WI38 (cell line): Measurements from ENCODE around the gene SLC38A8.

Source experiments
- H3K4me3 ChIP-seq: 2 replicates; pipeline ENCODE4 v1.5.1; 2011; ENCODE audit warnings: low read depth, mild to moderate bottlenecking, control low read depth, low read length
- TF ChIP-seq, protein P1 (sequence below): IDR thresholded peaks from 2 replicates; pipeline ENCODE4 v1.5.1; 2012; ENCODE audit warnings: low read depth, mild to moderate bottlenecking, control low read depth, low read length

SLC38A8 gene

DNA sequence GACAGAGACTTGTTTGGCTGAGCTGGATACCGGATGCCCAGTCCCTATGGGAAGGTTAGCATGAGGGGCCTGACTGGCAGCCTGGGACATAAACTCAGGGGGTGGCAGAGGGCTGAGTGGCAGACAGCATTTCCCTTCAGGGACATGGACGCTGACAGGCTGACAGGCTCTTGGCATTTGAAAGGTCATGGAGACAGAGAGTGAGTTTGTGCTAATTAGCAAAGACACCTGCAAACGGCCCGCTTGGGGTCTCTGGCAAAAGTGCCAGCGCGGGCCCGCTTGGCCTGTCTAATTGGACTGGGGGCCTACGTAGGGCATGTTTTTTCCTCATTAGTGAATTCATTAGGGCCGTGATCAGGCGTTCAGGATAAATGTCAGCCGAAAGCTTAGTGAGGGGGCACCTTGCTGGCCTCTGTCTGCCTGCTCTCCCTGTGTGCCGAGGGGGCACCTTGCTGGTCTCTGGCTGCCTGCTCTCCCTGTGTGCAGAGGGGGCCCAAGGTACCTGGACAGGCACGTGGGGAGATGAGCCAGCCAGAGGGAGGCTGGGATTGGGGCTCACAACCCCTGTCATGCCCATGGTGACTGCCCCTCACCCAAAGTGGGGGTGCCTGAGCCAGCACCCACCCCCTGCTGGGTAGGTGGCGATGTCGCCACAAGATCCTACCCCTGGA is 66.9 kb downstream of the SLC38A8 start:
- TF ChIP-seq, protein P1, sequence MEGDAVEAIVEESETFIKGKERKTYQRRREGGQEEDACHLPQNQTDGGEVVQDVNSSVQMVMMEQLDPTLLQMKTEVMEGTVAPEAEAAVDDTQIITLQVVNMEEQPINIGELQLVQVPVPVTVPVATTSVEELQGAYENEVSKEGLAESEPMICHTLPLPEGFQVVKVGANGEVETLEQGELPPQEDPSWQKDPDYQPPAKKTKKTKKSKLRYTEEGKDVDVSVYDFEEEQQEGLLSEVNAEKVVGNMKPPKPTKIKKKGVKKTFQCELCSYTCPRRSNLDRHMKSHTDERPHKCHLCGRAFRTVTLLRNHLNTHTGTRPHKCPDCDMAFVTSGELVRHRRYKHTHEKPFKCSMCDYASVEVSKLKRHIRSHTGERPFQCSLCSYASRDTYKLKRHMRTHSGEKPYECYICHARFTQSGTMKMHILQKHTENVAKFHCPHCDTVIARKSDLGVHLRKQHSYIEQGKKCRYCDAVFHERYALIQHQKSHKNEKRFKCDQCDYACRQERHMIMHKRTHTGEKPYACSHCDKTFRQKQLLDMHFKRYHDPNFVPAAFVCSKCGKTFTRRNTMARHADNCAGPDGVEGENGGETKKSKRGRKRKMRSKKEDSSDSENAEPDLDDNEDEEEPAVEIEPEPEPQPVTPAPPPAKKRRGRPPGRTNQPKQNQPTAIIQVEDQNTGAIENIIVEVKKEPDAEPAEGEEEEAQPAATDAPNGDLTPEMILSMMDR, result no peak

DNA sequence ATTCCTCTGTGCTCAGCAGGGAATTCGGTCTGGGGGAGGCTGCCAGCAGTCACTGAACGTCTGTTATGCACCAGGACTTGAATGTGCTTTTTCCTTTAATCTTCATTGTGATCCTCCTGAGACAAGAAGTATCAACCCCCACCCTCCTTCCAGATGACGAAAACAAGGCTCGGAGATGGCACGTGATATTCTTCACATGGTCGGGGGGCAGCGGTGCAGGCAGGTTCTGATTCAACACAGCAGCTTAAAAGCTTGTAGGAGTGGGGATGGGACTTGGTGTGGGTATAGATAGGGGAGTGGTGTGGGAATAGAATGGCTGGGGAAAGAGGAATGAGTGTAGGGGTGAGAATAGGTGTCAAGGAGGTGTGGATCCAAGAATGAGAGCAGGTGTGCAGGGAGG is 68.1 kb downstream of the SLC38A8 start:
- TF ChIP-seq, protein P1, result no peak
- H3K4me3 ChIP-seq, result no peak overlapping the region

More for the DNA sequence above, 66.9 kb downstream of the SLC38A8 start:
- no peak overlapping the region for H3K4me3 ChIP-seq

DNA sequence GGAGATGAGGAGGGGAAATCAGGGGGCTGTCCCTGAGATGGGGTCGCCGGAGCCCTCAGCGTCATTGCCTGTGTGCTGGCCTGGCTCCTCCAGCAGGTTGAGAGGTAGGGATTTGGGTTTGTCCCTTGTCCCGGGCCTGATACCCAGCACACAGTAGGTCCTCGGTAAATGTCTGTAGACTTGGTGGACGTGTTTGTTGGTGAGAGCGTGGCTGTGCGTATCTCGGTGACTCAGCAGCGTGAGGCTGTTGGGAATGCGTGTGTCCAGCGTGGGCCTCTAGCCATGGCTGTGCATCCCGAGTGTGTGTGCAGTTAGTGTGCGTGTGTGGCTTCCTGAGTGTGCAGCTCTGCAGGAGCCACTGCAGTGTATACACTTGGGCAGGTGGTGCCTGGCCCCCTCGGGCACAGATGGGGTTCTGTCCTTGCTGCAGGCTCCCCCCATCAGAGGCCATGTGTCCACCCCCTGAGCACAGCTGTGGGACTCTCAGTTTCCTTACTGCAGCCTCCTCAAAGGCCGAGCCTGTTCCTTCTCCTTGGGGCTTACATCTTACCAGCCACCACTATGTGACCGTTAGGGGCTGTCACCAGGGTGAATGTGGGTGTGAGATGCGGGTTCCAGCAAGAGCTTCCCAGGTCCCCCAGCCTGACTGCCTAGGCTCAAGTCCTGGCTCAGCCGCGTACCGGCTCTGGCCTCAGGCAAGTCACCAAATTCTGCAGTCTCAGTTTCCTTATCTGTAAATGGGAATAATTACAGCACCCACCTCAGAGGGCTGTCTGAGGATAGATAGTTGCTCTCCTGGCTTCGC is 68.8 kb downstream of the SLC38A8 start:
- H3K4me3 ChIP-seq, result no peak overlapping the region
- TF ChIP-seq, protein P1, result no peak

DNA sequence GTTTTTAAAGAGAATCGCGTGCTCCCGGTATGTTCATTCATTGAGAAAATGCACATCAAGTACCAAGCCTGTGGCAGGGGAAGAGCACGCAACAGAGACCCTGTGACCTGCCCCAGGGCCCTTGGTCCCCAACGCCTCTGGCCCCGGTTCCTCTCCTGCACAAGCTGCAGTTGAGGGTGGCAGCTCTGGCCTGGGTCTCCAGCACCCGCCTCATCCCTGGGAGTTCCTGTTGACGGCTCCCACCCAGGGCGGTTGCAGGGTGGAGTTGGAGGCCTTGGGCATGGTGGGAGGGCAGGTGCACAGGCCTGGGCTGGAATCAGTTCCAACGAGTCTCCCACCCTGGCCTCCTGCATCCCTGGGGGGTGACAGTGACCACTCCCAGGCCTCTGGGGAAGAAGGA is 69.5 kb downstream of the SLC38A8 start:
- TF ChIP-seq, protein P1, result no peak
- H3K4me3 ChIP-seq, result no peak overlapping the region

DNA sequence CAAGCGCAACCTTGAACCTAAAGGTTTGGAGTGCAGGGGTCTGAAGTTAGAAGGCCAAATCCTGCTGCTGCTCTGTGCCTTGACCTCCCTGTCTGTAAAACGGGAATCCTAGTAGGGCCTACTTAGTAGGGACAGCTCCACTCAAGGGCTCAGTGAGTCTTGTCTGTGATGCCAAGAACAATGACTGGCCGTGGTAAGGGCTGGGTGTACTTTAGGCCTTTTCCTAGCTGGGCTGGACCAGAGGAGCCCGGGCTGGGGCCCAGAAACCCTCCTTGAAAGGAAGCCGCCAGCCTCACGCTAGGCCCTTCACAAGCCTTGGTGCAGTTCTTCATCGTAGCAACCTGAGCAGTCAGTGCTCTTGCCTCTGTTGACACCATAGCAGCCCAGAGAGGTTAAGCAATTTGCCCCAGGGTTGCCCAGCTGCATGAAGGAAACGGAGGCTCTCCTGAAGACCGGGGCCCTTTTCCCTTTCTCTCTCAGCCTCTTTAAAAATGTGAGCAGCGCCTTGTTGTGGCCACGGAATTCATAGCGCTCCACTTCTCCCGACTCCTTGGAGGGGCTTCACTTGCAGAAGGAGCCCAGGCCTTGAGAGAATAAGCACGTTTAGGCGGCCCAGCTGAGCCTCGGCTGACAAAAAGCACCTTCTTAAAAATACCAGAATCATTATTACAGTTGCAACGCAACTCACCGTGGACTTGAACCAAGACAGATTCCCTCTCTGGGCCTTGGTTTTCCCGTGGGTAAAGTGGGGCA is 70.2 kb downstream of the SLC38A8 start:
- H3K4me3 ChIP-seq, result no peak overlapping the region
- TF ChIP-seq, protein P1, result no peak

DNA sequence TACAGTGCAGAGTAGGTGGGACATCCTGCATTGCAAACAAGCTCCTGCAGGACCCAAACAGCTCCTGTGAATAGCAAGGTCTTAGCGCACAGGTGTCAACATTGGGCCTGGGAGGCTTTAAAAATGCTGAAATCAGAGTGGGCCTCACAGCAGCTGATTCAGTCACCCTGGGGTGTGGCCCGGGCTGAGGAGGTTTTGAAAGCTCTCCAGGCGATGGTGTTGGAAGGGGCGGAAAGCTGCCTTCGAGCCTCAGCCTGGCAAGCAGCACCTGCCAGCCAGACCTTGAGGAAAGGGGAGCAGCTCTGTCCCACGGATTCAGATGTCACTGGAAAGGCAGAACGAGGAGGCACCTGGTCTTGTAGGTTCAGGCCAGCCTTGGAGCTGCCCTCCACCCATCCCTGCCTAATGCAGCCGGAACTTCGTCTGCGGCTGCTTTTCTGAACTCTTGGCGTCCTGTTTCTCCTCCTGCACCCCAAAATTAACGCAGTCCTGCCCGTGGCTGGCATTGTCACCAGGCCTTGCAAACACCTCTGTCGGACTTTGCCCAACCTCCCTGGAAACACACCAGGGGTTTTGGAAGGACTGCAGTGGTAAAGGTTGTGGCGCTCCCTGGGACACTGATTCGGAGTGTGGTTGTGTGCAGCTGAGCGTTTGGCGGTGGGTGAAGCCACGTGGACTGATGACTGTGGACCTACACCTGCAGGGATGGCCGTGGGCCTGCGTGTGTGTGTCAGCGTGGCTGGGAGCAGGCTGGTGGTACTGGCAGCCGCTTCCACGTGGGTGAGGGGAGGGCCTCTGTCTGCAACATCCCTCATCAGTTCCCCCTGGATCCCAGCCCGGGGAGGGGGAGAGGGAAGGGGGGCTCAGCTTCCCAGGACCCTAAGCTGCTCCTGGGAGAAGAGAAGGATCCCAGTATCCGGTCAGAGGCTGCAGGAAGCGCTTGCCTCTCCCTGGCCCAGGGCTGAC is 71.1 kb downstream of the SLC38A8 start:
- no peak overlapping the region for H3K4me3 ChIP-seq
- TF ChIP-seq, protein P1, result no peak
